Osteoblast (primary cell): Measurements from ENCODE around the gene SREBF2. TPM values are rescaled to one million over a fixed set of nuclear protein-coding genes. Genes with fewer than 3 reads are reported as not detected.

ENCODE experiments used
- DNase-seq: peaks from one replicate; pipeline ENCODE4 v3.0.0; 2011; ENCODE audit warnings: low spot score, mixed read lengths; ENCODE audit not compliant: insufficient read length; ENCODE audit errors: missing footprints
- H2AFZ ChIP-seq: 2 replicates; pipeline ENCODE4 v1.6.0; 2011; ENCODE audit warnings: mild to moderate bottlenecking, low read length
- H3K27ac ChIP-seq: 2 replicates; pipeline ENCODE4 v1.5.1; 2011; ENCODE audit warnings: mild to moderate bottlenecking, low read depth, low read length, moderate library complexity
- H3K27me3 ChIP-seq: 2 replicates; pipeline ENCODE4 v1.6.0; 2012; ENCODE audit warnings: mild to moderate bottlenecking, control low read depth, inconsistent platforms, low read length, moderate library complexity; ENCODE audit not compliant: insufficient read depth
- H3K36me3 ChIP-seq: 2 replicates; pipeline ENCODE4 v1.5.1; 2011; ENCODE audit warnings: mild to moderate bottlenecking, low read length, control low read depth, moderate library complexity; ENCODE audit not compliant: insufficient read depth
- H3K4me1 ChIP-seq: 2 replicates; pipeline ENCODE4 v1.5.1; 2011; ENCODE audit warnings: mild to moderate bottlenecking, low read length, control low read depth, moderate library complexity; ENCODE audit not compliant: insufficient read depth
- H3K4me2 ChIP-seq: 2 replicates; pipeline ENCODE4 v1.6.0; 2011; ENCODE audit warnings: mild to moderate bottlenecking, low read length; ENCODE audit not compliant: insufficient read depth
- H3K4me3 ChIP-seq: fragments of 200-600 bp; sonication (generic); 3 replicates; pipeline ENCODE4 v1.5.1; 2012; ENCODE audit warnings: mild to moderate bottlenecking, low read length, inconsistent platforms; ENCODE audit not compliant: insufficient read depth
- H3K79me2 ChIP-seq: 2 replicates; pipeline ENCODE4 v1.6.0; 2012; ENCODE audit warnings: mild to moderate bottlenecking, low read length, control low read depth, inconsistent platforms; ENCODE audit not compliant: insufficient read depth
- H3K9me3 ChIP-seq: 2 replicates; pipeline ENCODE4 v1.5.1; 2011; ENCODE audit warnings: low read depth, low read length, control low read depth
- H4K20me1 ChIP-seq: 2 replicates; pipeline ENCODE4 v1.6.0; 2012; ENCODE audit warnings: mild to moderate bottlenecking, low read length, control low read depth; ENCODE audit not compliant: insufficient read depth
- total RNA-seq: library from RNA; depleted of rRNA; stranded (reverse); fragments of >200 nt; gene quantifications from 2 replicates; pipeline ENCODE4 v1.2.3, GENCODE V29; 2012
- TF ChIP-seq, protein P1 (sequence below): IDR thresholded peaks from 2 replicates; pipeline ENCODE4 v1.5.1; 2011; ENCODE audit warnings: mild to moderate bottlenecking, low read depth, low read length, moderate library complexity; ENCODE audit errors: extremely low read depth

Gene SREBF2
- total RNA-seq, 1 donor: 80.3 TPM

DNA sequence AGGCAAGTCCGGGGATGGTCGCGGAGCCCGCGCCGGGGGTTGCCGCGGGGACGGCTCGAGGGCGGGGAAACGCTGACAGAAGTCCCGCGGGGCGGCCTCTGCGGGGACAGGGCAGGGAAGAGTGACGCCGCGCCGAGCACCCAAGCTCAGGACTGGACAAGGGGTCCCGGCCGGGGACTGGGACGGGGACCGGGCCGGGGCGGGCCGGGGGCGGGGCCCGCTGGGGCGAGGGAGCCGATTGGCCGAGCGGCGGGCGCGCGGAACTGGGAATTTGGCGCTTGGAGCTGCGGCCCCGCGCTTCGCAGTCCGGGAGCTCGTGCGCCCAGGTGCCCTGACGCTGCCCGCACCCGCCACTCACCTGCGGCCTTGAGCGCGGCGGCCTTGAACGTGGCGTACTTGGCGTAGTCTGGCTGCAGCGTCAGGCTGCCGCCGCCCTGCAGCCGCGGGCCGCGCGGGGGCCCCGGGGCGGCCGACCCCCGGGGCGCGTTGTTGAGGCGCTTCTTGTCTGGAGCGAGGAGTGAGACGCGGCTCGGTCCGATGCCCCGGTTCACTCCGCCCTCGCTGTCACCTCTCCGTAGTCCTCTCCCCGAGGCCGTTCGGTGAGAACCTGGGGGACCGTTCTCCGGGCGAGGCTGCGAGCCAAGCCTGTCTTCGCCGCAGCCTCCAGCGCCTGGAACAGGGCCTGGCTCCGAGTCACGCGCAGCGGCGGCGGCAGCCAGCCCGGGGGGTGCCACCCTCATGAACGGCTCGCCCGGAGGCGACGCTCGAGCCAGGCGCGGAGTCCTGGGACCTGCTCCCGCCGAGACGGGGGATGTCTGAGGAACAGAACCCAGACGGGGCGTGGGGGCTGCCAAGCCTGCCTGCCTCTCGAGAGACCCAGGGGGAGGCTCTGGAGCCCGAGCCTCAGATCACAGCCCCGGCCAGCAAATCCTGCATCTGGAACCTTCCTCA lies 77.4 kb downstream of the SREBF2 start:
- Histone ChIP-seq H2AFZ (no peak overlapping the region), H3K79me2 (no peaks in the 10 kb centered on the region), H3K36me3 (no peaks in the 10 kb centered on the region), H3K4me3 (peak overlapping the region; percentile 13), H3K27me3 (peaks cover 57% of the 10 kb centered on the region), H3K27ac (no peak overlapping the region), H3K4me2 (peak overlapping the region; percentile 43), H4K20me1 (peaks cover 6% of the 10 kb centered on the region), H3K9me3 (no peaks in the 10 kb centered on the region), H3K4me1 (no peaks in the 10 kb centered on the region)
- peak; percentile 98 for DNase-seq
- TF ChIP-seq, protein P1, sequence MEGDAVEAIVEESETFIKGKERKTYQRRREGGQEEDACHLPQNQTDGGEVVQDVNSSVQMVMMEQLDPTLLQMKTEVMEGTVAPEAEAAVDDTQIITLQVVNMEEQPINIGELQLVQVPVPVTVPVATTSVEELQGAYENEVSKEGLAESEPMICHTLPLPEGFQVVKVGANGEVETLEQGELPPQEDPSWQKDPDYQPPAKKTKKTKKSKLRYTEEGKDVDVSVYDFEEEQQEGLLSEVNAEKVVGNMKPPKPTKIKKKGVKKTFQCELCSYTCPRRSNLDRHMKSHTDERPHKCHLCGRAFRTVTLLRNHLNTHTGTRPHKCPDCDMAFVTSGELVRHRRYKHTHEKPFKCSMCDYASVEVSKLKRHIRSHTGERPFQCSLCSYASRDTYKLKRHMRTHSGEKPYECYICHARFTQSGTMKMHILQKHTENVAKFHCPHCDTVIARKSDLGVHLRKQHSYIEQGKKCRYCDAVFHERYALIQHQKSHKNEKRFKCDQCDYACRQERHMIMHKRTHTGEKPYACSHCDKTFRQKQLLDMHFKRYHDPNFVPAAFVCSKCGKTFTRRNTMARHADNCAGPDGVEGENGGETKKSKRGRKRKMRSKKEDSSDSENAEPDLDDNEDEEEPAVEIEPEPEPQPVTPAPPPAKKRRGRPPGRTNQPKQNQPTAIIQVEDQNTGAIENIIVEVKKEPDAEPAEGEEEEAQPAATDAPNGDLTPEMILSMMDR: no peak

DNA sequence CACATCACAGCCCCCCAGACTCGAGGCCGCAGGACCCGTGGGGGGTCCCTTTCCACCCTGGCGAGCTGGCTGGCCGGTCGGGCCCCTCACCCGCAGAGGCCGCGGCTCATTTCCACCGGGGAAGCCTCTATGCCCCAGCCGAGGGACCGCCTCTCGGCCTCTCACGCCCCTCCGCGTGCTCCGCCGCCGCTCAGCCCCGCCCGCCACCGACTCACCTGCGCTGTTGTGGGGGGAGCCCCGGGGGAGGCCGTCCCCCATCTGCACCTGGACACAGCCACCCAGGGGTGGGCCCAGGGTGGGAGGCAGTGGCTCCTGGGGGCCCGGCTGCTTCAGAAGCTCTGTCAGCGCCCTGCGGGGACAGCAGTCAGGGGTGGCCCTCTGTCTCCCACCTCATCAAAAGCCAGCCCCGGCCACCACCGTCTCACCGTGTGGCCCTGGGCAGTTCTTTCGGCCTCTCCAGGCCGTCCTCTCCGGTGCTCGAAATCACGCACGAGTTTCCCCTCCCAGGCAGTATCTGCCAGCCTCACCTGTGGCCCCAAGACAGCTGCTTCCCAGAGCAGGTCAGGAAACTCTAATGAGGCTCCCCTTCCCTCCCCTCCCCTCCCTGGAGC lies 78.2 kb downstream of the SREBF2 start:
- peak overlapping the region; percentile 43 for H3K4me2 ChIP-seq
- H3K4me3 ChIP-seq: no peak overlapping the region
- H3K9me3 ChIP-seq: no peaks in the 10 kb centered on the region
- peaks cover 6% of the 10 kb centered on the region for H4K20me1 ChIP-seq
- H3K27me3 ChIP-seq: peaks cover 65% of the 10 kb centered on the region
- H2AFZ ChIP-seq: no peak overlapping the region
- no peaks in the 10 kb centered on the region for H3K4me1 ChIP-seq
- DNase-seq: peak; percentile 93
- no peaks in the 10 kb centered on the region for H3K79me2 ChIP-seq
- no peaks in the 10 kb centered on the region for H3K36me3 ChIP-seq
- TF ChIP-seq, protein P1: no peak
- H3K27ac ChIP-seq: no peak overlapping the region

DNA sequence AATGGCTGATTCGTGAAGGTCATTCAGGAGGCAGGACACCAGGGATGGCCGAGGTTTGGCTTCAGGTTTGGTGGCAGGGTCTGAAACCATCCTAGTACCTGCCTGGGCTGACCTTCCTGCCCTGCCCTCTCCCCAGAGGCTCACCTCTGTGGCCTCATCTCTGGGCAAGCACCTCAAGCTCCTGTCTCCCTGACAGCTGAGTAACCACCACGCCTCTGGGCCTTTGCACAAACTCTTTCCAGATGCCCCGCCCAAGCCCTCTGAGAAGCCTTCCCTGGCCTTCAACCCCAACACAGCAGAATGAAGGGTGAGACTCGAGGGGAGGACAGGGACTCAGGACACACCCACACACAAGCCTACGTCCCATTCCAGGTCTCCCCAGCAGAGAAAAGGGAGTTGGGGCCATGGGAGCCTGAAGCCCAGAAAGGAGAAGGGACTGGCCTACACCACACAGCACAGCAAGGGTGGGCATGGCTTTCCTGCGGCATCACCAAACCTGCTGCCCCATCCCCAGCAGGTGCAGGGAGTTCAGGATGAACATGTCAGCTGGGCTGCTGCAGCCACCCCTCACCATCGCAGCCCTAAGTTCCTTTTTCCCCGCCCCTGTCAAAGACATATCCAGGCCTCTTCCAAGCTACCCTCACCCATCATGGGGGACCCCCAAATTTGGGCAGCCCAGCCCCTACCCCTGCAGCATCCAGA lies 79.6 kb downstream of the SREBF2 start:
- no peak overlapping the region for H3K4me3 ChIP-seq
- H3K27me3 ChIP-seq: peaks cover 73% of the 10 kb centered on the region
- DNase-seq: peak; percentile 91
- no peaks in the 10 kb centered on the region for H3K79me2 ChIP-seq
- TF ChIP-seq, protein P1: no peak
- no peak overlapping the region for H2AFZ ChIP-seq
- H3K27ac ChIP-seq: no peak overlapping the region
- no peaks in the 10 kb centered on the region for H3K36me3 ChIP-seq
- no peak overlapping the region for H3K4me2 ChIP-seq
- no peaks in the 10 kb centered on the region for H3K4me1 ChIP-seq
- H4K20me1 ChIP-seq: peaks cover 4% of the 10 kb centered on the region
- no peaks in the 10 kb centered on the region for H3K9me3 ChIP-seq
